Measurements from ENCODE around the gene WDFY4. TPM values are rescaled to one million over a fixed set of nuclear protein-coding genes. Genes with fewer than 3 reads are reported as not detected.

Gene WDFY4
- polyA plus RNA-seq, 4 donors, result under 0.01 to 3.2 (median 0.88) TPM

DNA sequence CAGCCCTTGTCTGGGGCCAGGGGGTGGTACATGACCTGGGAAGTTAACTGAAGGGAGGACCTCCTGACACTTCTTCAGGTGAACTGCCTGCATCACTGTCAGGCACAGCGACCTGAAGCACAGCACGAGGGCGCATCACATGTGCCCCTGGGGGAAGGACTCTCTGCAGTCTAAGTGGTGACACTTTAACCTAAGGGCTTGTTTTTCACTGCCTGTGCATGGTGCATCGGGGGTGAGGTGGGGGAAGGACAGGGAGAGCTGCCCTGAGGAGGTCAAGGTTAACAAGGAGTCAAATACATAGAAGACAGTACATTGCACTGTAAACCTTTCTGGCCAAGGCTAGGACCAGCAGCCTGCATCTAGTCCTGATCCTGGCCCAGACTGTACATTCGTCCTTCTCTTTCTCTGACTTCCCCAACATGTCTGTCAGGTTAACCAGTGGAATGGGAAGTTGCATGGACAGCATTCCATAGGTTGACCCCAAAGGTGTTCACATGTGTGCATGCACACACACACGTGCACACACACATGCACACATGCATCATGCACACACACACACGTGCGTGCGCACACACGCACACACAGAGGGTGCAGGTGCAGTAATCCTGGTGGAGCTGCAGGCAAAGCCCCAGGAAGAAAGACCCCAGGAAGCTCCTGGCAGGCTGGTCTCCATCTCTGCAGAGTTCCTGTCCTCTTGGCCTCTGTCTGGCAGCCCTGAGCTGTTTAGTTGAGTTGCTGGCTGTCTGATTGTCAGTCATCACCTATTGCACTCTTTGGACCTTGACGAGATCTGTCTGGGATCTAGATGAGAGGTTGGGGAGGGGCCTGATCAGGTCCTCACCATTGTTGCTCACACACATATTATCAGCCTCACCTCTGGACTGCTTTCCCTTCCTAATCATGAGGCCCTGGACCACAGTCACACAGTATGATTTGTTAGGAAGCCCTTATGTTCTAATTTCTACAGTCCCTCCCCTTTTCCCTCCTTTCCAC is 37.8 kb downstream of the WDFY4 start:
- no peak for FAIRE-seq

DNA sequence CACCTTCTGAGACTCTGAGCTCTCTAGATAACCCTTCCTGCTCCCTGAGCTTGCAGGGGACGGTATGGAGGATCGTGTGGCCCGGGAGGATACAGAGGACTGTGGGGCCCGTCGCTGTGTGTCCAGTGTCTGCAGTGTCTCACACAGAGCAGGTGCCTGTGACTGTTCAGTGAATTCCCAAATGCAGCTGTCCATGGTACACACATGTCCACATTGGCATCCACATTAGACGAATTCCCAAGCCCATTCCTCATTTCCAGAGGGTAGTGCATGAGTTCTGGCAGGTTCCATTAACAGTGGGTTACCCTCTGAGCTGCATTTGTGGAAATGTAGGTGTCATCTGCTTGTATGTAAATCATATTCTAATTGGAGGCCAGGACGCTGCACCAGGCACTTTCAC is 39.5 kb downstream of the WDFY4 start:
- 53 to 77% (median 70%) methylated on average over 7 of the region's 7 CpGs for WGBS, 3 donors
- Histone ChIP-seq H3K9me3 (ENCODE audit: control insufficient read depth in 2 of 2, insufficient read depth in 1 of 2, low read depth in 1 of 2, low read length in 1 of 2) (no peaks in the 10 kb centered on the region), H3K4me3 (ENCODE audit: low read depth in 1 of 3, low read length in 3 of 3) (no peak overlapping the region), H3K36me3 (ENCODE audit: control insufficient read depth in 3 of 3, insufficient read depth in 2 of 3, low read depth in 1 of 3, low read length in 3 of 3) (no peaks in the 10 kb centered on the region), H3K4me1 (ENCODE audit: control insufficient read depth in 3 of 3, insufficient read depth in 2 of 3, low read depth in 1 of 3, low read length in 2 of 3) (peaks cover 0 to 7% (median 0%) of the 10 kb centered on the region in 3 donors), H3K27ac (ENCODE audit: low read depth in 1 of 3, low read length in 2 of 3) (no peak overlapping the region), H3K27me3 (ENCODE audit: control insufficient read depth in 3 of 3, insufficient read depth in 3 of 3, low read length in 3 of 3) (no peaks in the 10 kb centered on the region)
- no peak for FAIRE-seq
- no peak for DNase-seq

More for the DNA sequence above, 37.8 kb downstream of the WDFY4 start:
- no peak overlapping the region for H3K27ac ChIP-seq (ENCODE audit: low read depth in 1 of 3, low read length in 2 of 3)
- H3K4me3 ChIP-seq (ENCODE audit: low read depth in 1 of 3, low read length in 3 of 3), result no peak overlapping the region
- WGBS, 3 donors, result 56 to 86% (median 69%) methylated on average over 11 of the region's 11 CpGs
- peak in 1 of 2 donors; percentile 56 for DNase-seq
- H3K36me3 ChIP-seq (ENCODE audit: control insufficient read depth in 3 of 3, insufficient read depth in 2 of 3, low read depth in 1 of 3, low read length in 3 of 3), result no peaks in the 10 kb centered on the region
- H3K9me3 ChIP-seq (ENCODE audit: control insufficient read depth in 2 of 2, insufficient read depth in 1 of 2, low read depth in 1 of 2, low read length in 1 of 2), result no peaks in the 10 kb centered on the region
- peaks cover 0 to 7% (median 0%) of the 10 kb centered on the region in 3 donors for H3K4me1 ChIP-seq (ENCODE audit: control insufficient read depth in 3 of 3, insufficient read depth in 2 of 3, low read depth in 1 of 3, low read length in 2 of 3)
- no peaks in the 10 kb centered on the region for H3K27me3 ChIP-seq (ENCODE audit: control insufficient read depth in 3 of 3, insufficient read depth in 3 of 3, low read length in 3 of 3)

DNA sequence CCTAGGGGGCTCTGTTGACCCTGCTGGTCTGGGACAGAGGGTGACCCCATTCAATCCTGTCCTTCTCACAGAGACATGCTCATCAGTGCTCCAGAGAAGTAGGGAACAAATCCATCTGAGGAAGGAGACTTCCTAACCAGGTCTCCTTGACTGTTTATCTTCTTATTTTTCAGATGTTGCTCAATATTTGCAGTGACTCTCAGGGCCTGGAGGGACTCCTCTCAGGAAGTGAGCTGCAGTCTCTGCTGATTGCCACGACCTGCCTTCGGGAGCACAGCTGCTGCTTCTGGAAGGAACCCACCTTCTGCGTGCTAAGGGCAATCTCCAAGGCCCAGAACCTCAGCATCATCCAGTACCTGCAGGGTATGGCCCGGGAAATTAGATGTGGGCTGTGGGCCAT is 41.0 kb downstream of the WDFY4 start:
- FAIRE-seq (no peak), DNase-seq (no peak)
- no peaks in the 10 kb centered on the region for H3K27me3 ChIP-seq (ENCODE audit: control insufficient read depth in 3 of 3, insufficient read depth in 3 of 3, low read length in 3 of 3)
- H3K9me3 ChIP-seq (ENCODE audit: control insufficient read depth in 2 of 2, insufficient read depth in 1 of 2, low read depth in 1 of 2, low read length in 1 of 2), result no peaks in the 10 kb centered on the region
- no peak overlapping the region for H3K4me3 ChIP-seq (ENCODE audit: low read depth in 1 of 3, low read length in 3 of 3)
- 65 to 75% (median 70%) methylated on average over 4 of the region's 4 CpGs for WGBS, 3 donors
- H3K4me1 ChIP-seq (ENCODE audit: control insufficient read depth in 3 of 3, insufficient read depth in 2 of 3, low read depth in 1 of 3, low read length in 2 of 3), result peaks cover 0 to 7% (median 0%) of the 10 kb centered on the region in 3 donors
- H3K27ac ChIP-seq (ENCODE audit: low read depth in 1 of 3, low read length in 2 of 3), result no peak overlapping the region
- H3K36me3 ChIP-seq (ENCODE audit: control insufficient read depth in 3 of 3, insufficient read depth in 2 of 3, low read depth in 1 of 3, low read length in 3 of 3), result no peaks in the 10 kb centered on the region

DNA sequence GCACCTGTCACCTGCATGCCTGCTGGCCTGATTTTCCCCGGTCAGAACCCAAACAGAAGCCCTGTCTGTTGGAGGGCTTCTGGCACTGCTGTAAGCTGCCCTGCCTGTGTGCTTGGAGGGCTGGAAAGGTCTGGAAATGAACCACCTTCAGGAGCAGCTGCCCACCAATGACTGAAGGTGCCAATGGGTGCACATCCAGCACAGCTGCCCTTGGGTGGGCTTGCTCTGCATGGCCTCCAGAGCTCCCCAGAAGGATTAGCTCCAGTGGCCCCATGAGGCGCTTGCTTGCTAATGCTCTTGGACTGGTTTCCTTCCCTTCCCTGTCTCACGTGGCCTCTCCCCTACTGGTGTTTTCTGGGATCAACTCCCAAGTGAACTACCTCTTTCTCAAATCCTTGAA is 43.2 kb downstream of the WDFY4 start:
- no peaks in the 10 kb centered on the region for H3K4me1 ChIP-seq (ENCODE audit: control insufficient read depth in 3 of 3, insufficient read depth in 2 of 3, low read depth in 1 of 3, low read length in 2 of 3)
- no peak overlapping the region for H3K27ac ChIP-seq (ENCODE audit: low read depth in 1 of 3, low read length in 2 of 3)
- no peaks in the 10 kb centered on the region for H3K36me3 ChIP-seq (ENCODE audit: control insufficient read depth in 3 of 3, insufficient read depth in 2 of 3, low read depth in 1 of 3, low read length in 3 of 3)
- no peaks in the 10 kb centered on the region for H3K27me3 ChIP-seq (ENCODE audit: control insufficient read depth in 3 of 3, insufficient read depth in 3 of 3, low read length in 3 of 3)
- no peak for DNase-seq
- no peak overlapping the region for H3K4me3 ChIP-seq (ENCODE audit: low read depth in 1 of 3, low read length in 3 of 3)
- no peak for FAIRE-seq
- 66 to 82% (median 74%) methylated on average over 3 of the region's 3 CpGs for WGBS, 3 donors
- H3K9me3 ChIP-seq (ENCODE audit: control insufficient read depth in 2 of 2, insufficient read depth in 1 of 2, low read depth in 1 of 2, low read length in 1 of 2), result no peaks in the 10 kb centered on the region

DNA sequence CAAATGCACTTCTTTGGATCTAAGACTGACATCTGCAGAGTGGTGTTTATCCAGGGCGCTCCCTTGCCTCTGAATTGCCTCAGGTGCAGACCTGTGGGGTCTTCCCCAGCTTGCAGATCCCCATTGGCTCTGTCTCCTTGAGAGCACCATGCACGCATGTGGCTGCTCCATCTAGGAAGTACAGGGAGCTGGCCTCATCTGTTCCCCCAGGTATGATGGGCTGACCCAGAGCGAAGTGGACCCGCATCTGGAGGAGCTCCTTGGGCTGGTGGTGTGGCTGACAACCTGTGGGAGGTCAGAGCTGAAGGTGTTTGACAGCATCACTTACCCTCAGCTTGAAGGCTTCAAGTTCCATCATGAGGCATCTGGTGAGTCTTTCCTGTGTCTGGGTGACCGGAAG is 44.5 kb downstream of the WDFY4 start:
- FAIRE-seq, result no peak
- H3K27me3 ChIP-seq (ENCODE audit: control insufficient read depth in 3 of 3, insufficient read depth in 3 of 3, low read length in 3 of 3), result no peaks in the 10 kb centered on the region
- H3K4me1 ChIP-seq (ENCODE audit: control insufficient read depth in 3 of 3, insufficient read depth in 2 of 3, low read depth in 1 of 3, low read length in 2 of 3), result no peaks in the 10 kb centered on the region
- H3K36me3 ChIP-seq (ENCODE audit: control insufficient read depth in 3 of 3, insufficient read depth in 2 of 3, low read depth in 1 of 3, low read length in 3 of 3), result no peaks in the 10 kb centered on the region
- H3K4me3 ChIP-seq (ENCODE audit: low read depth in 1 of 3, low read length in 3 of 3), result no peak overlapping the region
- 82 to 90% (median 88%) methylated on average over 5 of the region's 5 CpGs for WGBS, 3 donors
- no peak for DNase-seq
- no peaks in the 10 kb centered on the region for H3K9me3 ChIP-seq (ENCODE audit: control insufficient read depth in 2 of 2, insufficient read depth in 1 of 2, low read depth in 1 of 2, low read length in 1 of 2)
- H3K27ac ChIP-seq (ENCODE audit: low read depth in 1 of 3, low read length in 2 of 3), result no peak overlapping the region

DNA sequence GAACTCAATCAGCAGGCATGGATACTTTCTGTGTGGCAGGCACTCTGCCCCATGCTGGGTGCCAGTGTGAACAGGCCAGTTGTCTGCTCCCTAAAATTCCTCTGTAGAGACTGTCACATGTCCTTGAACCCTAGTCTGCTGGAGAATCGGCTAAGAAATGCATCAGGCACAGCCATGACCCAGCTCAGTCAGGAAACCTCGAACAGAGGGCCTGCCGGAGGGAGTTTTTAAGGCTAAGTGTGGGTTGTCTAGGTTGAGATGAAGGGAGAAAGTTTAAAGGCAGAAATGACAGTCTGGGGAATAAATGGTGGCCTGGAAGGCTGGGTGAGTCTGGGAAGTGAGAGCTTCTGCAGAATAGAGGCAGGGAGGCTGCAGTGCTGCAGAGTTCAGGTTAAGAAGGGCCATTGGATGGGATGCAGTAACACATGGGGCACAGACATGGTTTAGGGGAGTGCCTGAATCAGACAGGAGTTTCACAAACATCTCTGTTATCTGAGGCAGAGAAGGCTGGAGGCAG is 45.3 kb downstream of the WDFY4 start:
- Histone ChIP-seq H3K4me3 (ENCODE audit: low read depth in 1 of 3, low read length in 3 of 3) (no peak overlapping the region), H3K36me3 (ENCODE audit: control insufficient read depth in 3 of 3, insufficient read depth in 2 of 3, low read depth in 1 of 3, low read length in 3 of 3) (no peaks in the 10 kb centered on the region), H3K27me3 (ENCODE audit: control insufficient read depth in 3 of 3, insufficient read depth in 3 of 3, low read length in 3 of 3) (no peaks in the 10 kb centered on the region), H3K9me3 (ENCODE audit: control insufficient read depth in 2 of 2, insufficient read depth in 1 of 2, low read depth in 1 of 2, low read length in 1 of 2) (no peaks in the 10 kb centered on the region), H3K27ac (ENCODE audit: low read depth in 1 of 3, low read length in 2 of 3) (no peak overlapping the region), H3K4me1 (ENCODE audit: control insufficient read depth in 3 of 3, insufficient read depth in 2 of 3, low read depth in 1 of 3, low read length in 2 of 3) (no peaks in the 10 kb centered on the region)
- DNase-seq, result no peak
- WGBS, 3 donors, result 58 to 84% (median 62%) methylated on average over 3 of the region's 3 CpGs
- FAIRE-seq, result no peak

DNA sequence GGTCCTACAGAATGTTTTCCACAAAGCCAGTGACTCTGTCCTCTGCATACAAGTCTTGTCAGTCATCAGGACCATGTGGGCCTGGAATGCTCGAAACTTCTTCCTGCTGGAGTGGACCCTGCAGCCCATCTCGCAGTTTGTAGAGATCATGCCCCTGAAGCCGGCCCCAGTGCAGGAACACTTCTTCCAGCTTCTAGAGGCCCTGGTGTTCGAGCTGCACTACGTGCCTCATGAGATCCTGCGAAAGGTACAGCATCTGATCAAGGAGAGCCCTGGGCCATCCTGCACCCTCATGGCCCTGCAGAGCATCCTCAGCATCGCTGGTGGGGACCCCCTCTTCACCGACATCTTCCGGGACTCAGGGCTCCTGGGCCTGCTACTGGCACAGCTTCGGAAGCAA is 46.5 kb downstream of the WDFY4 start:
- DNase-seq (no peak), FAIRE-seq (no peak)
- no peaks in the 10 kb centered on the region for H3K9me3 ChIP-seq (ENCODE audit: control insufficient read depth in 2 of 2, insufficient read depth in 1 of 2, low read depth in 1 of 2, low read length in 1 of 2)
- H3K27ac ChIP-seq (ENCODE audit: low read depth in 1 of 3, low read length in 2 of 3), result no peak overlapping the region
- H3K4me3 ChIP-seq (ENCODE audit: low read depth in 1 of 3, low read length in 3 of 3), result no peak overlapping the region
- H3K4me1 ChIP-seq (ENCODE audit: control insufficient read depth in 3 of 3, insufficient read depth in 2 of 3, low read depth in 1 of 3, low read length in 2 of 3), result no peaks in the 10 kb centered on the region
- 79 to 92% (median 83%) methylated on average over 10 of the region's 10 CpGs for WGBS, 3 donors
- no peaks in the 10 kb centered on the region for H3K27me3 ChIP-seq (ENCODE audit: control insufficient read depth in 3 of 3, insufficient read depth in 3 of 3, low read length in 3 of 3)
- no peaks in the 10 kb centered on the region for H3K36me3 ChIP-seq (ENCODE audit: control insufficient read depth in 3 of 3, insufficient read depth in 2 of 3, low read depth in 1 of 3, low read length in 3 of 3)

DNA sequence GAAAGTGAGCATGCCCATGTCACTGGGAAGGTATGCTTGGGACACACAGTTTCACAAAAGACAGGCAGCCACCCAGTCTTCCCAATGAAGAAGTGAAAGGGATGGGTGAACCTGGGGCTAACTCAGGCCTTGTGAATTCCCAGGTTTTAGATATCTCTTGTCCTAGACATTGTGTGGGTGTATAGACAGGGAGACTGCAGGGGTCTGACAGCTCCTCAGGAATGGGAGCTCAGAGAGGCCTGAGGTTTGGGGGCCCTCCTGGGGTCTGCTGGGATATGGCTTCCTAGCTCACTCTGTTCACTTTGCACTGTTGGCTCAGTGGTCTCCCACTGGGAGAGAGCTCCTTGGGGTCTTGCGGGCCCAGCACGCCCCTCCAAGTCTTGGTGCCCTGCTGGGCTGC is 47.0 kb downstream of the WDFY4 start:
- no peaks in the 10 kb centered on the region for H3K9me3 ChIP-seq (ENCODE audit: control insufficient read depth in 2 of 2, insufficient read depth in 1 of 2, low read depth in 1 of 2, low read length in 1 of 2)
- no peak overlapping the region for H3K4me3 ChIP-seq (ENCODE audit: low read depth in 1 of 3, low read length in 3 of 3)
- H3K4me1 ChIP-seq (ENCODE audit: control insufficient read depth in 3 of 3, insufficient read depth in 2 of 3, low read depth in 1 of 3, low read length in 2 of 3), result no peaks in the 10 kb centered on the region
- FAIRE-seq (no peak), DNase-seq (no peak)
- 88 to 91% (median 91%) methylated on average over 2 of the region's 2 CpGs for WGBS, 3 donors
- H3K36me3 ChIP-seq (ENCODE audit: control insufficient read depth in 3 of 3, insufficient read depth in 2 of 3, low read depth in 1 of 3, low read length in 3 of 3), result no peaks in the 10 kb centered on the region
- H3K27ac ChIP-seq (ENCODE audit: low read depth in 1 of 3, low read length in 2 of 3), result no peak overlapping the region
- no peaks in the 10 kb centered on the region for H3K27me3 ChIP-seq (ENCODE audit: control insufficient read depth in 3 of 3, insufficient read depth in 3 of 3, low read length in 3 of 3)
